GM18498 (cell line): Measurements from ENCODE around the gene EIF1AX.
"Not testable (repeated sequence)": the region's sequence is repeated elsewhere in the genome, so short reads cannot be mapped to it uniquely, and the experiment has no call there.

Experiments used
- ATAC-seq: cut with Tn5 transposase; IDR thresholded peaks from one replicate; pipeline ENCODE4 v1.9.1; 2021; ENCODE audit warnings: mild to moderate bottlenecking, moderate library complexity; ENCODE audit not compliant: unreplicated experiment

The EIF1AX gene

DNA sequence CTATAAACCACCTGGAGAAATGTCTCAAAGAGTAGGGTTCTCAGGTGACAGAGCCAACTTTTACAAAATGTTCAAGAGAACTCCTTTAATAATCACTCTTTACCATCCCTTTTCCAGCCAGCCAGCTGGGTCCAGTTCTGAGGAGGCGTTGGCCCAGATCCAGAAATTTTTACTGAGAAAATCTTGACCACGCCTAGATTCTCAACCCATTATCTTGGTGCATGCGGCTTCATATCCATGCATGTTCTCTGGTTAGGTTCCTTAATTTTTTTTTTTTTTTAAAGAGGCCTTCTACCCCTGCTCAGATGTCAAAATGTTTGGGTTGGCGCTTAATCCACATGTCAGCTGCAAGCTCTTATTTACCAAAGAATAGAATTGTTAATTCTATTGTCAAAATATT lies 13.0 kb downstream of the EIF1AX start:
- ATAC-seq = no peak

DNA sequence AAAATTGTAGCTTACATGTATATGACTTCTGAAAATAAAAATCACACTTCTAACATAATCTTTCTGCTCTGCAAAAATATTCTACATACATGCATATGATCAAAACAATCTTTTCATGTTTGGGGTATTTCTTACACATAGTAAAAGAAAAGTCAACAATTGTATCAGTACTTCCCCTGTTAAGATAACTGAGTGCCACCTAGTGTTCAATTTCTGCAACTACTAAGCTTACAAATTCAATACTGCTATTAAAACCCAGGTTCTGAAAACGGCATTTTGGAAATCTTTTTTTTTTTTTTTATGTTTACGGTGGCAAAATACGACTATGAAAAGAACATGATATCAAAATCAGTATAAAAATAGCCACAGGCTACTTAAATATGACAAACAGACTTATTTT lies 14.2 kb downstream of the EIF1AX start:
- ATAC-seq = not testable (repeated sequence)

DNA sequence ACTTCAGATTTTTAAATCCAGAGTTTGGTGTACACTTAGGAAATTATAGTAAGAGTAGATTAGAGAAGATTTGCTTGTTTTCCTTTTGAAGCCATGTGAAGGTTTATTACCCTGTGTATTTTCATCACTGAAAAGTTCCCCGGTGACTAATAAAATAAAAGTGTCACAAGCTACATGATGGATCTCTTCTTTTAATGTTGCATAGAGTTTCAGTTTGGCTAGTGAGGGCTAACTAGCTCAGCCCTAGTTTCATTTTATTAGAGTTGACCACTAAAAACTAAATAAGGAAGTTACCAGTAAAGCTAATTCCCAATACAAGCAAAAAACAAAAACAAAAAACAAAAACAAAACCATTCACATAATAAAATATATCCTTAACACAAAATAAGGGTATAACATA lies 14.8 kb downstream of the EIF1AX start:
- ATAC-seq = not testable (repeated sequence)

DNA sequence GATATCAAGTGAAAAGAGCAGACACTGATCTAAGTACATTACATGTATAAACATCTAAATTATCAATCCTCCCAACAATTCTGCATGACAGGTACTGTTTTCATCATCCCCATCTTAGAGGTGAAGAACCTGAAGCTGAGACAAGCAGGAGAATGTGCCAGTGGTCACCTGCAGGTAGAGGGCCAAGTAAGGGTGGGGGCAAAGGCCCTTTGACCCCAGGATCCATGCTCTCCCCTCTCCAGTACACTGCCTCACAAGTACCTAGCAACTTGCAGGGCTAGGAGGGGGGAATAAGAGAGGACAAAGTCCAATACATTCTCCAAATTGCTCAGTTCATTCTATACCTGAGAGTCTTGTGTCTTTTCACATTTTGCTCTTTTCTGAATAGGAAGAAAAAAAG lies 16.7 kb downstream of the EIF1AX start:
- no peak for ATAC-seq

DNA sequence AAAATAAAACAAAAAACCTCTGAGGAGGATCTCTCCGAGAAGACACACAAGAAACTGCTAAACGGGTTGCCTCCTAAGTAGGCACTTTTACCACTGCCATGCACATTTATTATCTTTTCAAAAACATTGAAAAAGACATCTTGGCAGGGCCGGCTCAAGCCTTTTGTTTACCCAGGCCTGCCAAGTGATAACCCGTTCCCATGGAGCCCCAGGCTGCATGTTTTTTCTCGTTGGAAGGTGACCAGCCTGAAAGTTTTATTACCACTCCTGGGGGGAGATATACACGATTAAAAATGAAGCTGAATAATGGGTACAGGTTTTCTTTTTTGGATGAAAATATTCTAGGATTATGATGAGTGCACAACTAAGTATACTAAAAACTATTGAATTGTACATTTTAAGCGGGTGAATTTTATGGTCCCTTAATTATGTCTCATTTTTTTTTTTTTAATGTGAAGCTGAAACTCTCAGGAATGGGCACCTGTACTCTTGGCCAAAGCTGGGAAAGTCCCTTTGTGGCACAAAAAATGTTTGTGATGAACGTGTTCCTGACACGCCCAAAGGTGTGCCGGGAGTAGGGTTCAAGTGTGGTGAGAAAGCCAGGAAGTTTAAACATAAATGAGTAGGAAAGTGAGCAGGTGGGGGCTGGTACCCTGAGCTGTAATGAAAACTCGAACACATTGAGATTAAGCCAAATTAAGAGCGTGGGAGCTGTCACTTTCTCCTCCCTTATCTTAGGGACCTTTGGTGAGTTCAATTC lies 23.4 kb downstream of the EIF1AX start:
- no peak for ATAC-seq

DNA sequence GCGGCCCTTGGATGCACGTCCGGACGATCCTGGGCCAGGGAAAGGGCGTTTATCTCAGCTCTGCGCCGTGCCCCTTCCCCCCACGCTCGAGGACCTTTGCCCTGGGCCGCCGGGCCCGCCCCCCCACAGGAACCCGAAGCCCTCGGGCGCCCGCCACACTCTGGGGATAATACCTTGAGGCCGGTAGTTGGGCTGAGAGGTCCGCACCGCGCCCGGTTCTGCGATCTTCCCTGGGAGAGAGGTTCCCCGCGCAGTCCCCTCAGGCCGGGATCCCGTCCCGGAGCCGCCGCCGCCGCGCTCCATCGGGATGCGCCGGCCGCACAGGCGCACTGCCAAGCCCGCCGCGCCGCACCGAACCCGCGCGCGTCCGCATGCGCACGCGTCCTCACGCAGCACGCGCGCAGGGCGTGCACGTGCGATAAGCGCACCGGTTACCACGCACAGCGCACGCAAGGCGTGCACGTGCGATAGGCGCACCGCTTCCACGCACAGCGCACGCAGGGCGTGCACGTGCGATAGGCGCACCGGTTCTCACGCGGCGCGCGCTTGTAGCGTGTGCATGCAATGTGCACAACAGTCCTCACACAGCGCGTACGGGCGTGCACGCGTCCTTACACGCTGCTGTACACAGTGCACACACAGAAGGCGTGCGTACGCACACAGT lies 24.9 kb downstream of the EIF1AX start, which contains the start of gene MAP7D2:
Gene MAP7D2, minus strand, starts transcription at position 331 of the 664 bp plus-strand sequence. Its CDS starts 28 bp downstream, at position 303.
- ATAC-seq = no peak

DNA sequence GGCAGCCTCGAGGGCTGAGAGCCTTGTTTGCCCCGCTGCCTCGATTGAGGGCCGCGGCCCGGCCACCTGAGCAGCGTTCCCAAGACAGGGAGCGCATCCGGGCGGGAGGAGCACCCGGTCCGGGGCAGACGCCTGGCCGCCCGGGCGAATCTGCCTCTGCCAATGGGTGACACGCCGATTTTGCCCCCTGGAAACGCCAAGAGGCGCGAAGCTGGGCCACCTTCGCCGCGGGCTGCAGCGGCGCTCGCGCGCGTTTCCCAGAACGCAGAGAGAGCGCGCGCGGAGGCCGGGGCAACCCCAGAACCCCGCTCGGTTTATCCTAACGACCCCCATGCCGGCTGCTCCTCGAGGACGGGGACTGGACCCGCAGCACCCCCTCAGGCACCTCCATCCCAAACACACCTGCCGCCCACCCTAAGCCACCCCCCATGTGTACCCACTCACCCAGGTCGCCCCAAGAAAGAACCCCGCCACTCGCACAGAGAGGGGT lies 25.5 kb downstream of the EIF1AX start:
- ATAC-seq = no peak

DNA sequence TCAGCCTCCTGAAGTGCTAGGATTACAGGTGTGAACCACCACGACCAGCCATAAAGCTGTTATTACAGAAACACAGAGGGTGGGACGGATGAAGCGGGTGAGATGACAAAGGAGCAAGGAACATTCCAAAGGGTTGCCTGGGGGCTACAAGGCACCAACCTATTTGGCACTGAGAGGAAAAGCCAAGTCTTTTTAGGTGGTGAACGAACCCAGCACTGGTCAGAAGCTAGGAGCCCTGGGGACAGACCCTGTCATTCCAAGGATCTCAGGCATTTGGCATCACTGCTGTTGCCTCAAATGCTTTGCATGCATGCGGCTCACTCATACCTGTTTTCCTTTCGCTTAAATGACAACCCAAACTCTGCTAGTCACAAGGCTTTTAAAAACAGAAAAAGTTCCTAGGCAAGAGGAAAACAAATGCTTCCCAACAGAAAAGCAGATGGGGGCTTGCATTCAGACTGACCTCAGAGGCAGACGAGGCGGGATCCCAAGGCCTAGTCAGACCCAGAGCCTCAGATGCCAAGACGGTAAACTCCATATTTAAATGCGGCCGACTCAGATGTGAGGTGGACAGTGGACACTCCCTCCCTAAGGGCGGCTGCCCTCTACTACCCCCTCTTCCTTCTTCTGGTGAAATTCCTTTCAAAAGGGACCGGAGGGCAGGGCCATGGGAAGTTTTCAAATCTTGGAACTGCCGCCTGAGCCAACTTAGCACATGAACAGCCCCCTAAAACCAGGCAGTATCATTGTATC lies 29.4 kb downstream of the EIF1AX start:
- ATAC-seq = no peak

DNA sequence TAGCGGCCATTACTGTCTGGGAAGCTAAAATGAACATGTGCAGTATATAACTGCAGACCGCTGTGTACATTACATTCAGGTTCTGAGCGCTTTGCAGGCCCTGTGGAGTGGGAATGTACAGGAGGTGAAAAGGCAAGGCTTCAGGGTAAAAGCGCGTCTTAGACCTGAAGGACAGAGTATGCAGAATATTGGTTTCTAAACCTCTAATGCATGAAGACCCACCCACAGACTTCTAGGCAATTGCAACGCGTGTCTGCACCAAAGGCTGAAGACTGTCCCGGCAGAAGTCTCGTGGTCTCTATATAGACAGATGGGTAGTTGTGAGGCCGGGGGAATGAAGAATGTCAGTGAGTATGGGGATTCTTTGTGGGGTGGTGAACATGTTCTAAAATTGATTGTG lies 30.4 kb downstream of the EIF1AX start:
- ATAC-seq = no peak

DNA sequence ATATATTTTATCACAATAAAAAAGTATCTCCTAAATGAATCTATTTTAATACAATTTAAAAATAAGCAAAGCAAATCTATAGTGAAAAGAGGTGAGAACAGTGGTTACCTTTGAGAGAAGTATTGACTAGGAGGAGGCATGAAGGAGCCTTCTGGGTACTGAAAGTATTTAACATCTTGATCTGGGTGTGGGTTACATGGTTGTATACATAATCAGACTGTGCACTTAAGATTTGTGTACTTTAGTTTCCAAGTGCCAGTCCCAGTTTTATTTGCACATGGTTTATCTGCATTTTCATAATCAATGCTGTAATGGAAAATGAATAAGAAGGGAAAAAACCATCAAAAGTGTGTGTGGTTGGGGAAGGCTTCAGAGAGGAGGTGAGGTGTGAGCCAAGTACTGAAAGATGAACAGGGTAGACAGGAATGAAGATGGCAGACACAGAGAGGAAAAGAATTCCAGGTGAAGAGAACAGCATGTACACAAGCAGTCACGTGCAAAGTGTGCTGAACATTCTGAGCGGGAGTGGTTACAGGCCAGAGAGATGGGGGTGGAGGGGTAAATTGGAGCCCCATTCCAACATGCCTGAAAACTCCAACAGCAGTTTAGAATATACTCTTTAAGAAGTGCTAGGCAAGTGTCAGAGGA lies 39.6 kb downstream of the EIF1AX start:
- no peak for ATAC-seq

DNA sequence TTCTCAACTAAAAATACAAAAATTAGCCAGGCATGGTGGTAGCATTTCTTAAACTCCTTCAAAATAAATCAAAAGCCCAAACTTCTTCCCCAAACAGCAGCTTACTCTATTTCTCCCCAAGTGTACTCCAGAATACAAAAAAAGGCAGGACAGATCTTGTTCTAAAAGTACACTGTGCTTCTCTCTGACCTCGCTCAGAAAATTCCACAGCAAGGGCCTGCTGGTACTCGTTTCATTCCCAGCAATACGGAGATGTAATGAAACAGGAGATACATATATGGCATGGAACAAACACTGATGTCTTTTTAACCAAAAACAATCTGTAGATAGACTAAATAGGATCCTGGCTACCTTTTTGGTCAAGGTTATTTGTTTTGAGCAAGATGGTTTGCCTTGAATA lies 50.1 kb downstream of the EIF1AX start:
- no peak for ATAC-seq

DNA sequence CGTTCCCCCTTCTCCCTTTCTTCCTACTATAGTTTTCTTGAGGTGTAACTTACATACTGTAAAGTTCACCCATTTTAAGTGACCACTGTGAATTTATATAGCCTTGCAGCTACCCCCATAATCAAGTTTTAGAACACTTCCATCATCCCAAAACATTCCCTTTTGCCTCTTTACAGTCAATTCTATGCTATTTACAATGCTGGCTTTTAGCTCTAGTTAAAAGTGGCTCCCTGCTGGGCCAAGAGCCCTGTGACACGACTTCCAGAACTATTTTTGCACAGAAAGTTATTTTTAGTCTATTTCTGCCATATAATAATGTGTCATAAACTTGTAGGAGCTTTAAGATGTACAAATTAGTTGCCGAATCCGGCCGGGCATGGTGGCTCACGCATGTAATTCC lies 51.8 kb downstream of the EIF1AX start:
- no peak for ATAC-seq

DNA sequence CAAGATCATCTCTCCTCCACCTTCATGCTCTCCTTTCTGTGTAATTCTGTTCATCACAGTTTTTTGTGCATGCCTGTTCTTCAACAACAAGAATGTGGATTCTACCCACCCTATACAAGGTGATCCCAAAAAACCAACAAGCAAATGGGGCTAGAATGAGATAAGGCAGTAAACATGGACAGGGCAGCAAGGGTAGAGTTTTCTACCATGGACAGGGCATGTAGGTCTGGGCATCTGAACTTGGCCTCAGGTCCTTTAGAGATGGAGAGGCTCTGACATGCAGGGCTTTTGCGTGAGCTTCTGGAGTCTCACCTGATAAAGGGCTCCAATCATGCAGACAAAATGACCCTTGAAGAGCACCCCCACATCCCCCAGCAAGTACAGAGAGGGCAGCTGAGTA lies 61.4 kb downstream of the EIF1AX start:
- no peak for ATAC-seq
